GM18909 (cell line): ENCODE data around the gene PCIF1.
"Not testable (repeated sequence)": the region's sequence is repeated elsewhere in the genome, so short reads cannot be mapped to it uniquely, and the experiment has no call there.

ENCODE experiments used
- ATAC-seq: cut with Tn5 transposase; IDR thresholded peaks from one replicate; pipeline ENCODE4 v1.9.1; 2021; ENCODE audit warnings: mild to moderate bottlenecking; ENCODE audit not compliant: unreplicated experiment, poor library complexity

Gene PCIF1

GRCh38 chr20:45920462-45921336 is 13.8 kb upstream of the PCIF1 start:
- no peak for ATAC-seq

DNA sequence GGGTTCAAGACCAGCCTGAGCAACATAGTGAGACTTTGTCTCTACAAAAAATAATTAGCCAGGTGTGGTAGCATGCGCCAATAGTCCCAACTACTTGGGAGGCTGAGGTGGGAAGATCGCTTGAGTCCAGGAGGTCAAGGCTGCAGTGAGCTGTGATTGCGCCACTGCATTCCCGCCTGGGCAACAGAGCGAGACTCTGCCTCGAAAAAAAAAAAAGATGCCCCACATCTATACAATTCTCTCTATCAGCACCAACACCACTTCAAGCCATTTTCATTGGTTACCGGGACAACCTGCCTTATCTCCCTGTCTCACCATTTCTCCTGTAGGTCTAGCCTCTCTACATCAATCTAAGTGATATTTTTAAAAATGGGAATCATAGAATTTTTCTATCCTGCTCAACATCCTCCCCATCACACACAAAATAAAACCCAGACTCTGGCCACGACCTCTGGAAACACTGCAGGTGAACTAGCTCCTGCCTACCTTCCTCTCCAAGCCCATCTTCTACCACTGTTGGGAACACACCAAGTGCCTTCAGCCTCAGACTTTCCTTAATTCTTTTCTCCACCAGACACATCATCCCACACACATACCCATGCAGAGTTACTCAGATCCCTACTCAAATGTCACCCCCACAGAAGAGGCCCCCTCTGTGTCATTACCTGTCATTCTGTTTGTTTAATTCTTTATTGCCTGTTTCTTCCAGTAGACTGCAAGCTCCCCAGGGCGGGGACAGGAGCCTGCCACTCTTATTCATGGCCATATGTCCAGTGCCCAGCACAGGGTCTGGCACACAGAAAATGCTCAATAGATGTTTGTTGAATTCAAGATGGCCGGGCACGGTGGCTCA is 12.9 kb upstream of the PCIF1 start:
- no peak for ATAC-seq

GRCh38 chr20:45924391-45925261 is 9.9 kb upstream of the PCIF1 start:
- ATAC-seq: no peak

GRCh38 chr20:45925821-45926506 is 8.5 kb upstream of the PCIF1 start:
- no peak for ATAC-seq

DNA sequence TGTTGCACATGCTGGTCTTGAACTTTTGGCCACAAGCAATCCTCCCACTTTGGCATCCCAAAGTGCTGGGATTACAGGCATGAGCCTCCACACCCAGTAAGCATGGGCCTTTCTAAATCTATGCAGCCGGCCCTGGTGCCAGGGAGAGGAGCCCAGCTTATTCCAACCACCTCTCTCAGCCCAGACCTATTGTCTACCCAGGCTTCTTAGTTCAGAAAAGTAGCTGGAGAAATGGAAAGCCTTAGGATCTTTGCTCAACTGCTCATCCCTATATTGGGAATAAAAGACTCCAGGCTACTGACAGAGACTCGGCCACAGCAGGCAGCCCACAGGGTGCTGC is 7.8 kb upstream of the PCIF1 start:
- ATAC-seq: no peak

- ATAC-seq: no peak
Measured at GRCh38 chr20:45927071-45927878, 7.2 kb upstream of the PCIF1 start.

GRCh38 chr20:45931680-45932079 is 2.8 kb upstream of the PCIF1 start:
- not testable (repeated sequence) for ATAC-seq

DNA sequence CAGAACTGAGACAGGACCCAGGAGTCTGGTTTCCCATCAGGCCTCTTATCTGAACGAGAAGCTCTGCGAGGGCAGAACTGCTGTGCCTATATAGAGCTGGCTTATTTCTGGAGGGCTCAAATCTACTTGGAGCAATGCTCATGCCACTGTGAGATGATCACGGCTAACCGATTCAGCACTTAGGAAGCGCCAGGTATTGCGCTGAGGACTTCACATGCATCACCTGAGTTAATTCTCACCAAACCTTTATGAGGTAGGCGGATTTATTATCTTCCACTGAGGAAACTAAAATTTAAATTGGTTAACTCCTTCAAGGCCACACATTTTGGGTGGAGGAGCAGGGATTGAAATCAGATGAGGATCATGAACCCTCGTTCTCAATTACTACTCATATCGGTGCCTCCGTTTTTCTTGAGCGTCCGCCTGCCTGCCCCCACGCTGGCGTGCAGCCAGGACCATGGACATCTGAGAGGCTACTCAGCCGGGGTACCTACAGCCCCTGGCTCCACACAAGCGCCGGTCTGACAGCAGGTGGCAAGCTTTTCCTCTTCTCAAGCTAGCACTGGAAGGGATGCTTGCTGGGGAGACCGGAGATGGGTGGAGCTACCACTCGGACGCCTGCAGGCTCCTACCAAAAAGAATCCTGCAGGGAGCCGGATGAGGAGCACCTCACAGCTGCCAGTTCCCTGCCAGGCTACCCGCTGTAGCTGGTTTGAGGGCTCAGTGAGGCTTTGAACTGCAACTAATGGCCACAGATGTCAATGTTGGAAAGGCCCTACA is 1.0 kb upstream of the PCIF1 start:
- ATAC-seq: no peak

DNA sequence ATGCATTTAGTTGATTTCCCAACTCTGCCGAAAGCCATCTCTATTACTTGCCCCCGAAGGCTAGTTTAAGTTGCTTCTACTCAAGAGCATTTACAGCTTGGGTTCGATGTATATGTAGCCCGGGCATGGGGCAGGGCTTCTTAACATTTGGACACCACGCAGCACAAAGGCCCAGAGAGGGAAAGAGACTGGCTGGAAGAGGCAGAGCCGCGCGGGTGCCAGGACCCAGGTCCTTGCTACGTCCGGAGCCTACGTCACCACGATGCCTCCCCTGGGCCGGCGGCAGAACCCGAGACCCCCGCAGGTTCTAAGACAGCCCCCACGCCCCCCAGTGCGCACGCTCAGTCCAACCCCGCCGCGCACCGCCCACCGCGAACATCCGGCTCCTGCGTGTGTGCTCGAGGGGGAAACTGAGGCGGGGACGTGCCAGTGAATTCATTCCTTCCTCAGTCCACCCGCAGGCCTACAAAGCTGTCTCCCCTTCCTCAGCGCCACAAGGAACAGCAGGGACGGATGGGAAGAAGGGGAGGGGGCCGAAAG is 367 bp upstream of the PCIF1 start:
- peak; percentile 13 for ATAC-seq

GRCh38 chr20:45935416-45936046 is 1.0 kb downstream of the PCIF1 start:
- ATAC-seq: peak; percentile 24

GRCh38 chr20:45937765-45938164 is 3.3 kb downstream of the PCIF1 start:
- no peak for ATAC-seq

DNA sequence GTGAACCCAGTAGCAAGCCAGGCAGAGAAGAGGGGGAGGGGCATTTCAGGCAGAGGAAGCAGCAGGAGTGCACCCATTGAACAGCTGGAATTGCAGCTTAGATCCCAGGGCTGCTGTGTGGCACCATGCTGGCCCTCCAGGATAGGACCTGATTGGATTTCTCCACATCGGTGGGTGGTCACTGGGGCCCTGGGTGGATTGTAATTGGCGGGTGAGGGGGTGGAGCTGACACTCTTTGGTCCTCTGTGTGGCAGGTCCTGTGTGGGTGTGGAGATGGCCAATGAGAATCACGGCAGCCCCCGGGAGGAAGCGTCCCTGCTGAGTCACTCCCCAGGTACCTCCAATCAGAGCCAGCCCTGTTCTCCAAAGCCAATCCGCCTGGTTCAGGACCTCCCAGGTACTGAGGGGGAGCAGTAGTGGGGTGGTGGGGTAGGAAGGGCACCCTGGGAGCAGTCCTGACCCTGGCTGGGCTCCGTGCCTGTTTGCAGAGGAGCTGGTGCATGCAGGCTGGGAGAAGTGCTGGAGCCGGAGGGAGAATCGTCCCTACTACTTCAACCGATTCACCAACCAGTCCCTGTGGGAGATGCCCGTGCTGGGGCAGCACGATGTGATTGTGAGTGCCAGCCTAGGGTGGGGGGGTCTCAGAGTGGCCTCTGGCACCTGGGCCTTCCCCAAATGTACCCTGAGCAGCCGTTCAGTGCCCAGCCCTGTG is 4.4 kb downstream of the PCIF1 start:
- ATAC-seq: no peak

- ATAC-seq: no peak
Measured at GRCh38 chr20:45940053-45940452, 5.6 kb downstream of the PCIF1 start.

- no peak for ATAC-seq
Measured at GRCh38 chr20:45940469-45940868, 6.0 kb downstream of the PCIF1 start.

DNA sequence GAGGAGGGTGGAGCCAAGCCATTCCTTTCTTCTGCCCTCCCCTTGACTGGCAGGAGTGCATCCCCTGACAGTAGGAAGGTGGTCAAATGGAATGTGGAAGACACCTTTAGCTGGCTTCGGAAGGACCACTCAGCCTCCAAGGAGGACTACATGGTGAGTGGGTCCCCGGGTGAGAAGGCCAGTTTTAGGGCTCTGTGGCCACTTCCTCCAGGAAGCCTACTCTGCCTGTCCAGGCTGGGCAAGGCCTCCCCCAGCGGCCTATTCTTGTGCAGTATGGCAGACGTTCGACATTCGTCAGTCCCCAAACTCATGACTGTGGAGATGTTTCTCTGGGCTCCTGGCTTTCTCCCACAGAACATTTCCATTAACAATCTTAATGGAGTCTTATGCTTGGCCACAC is 9.1 kb downstream of the PCIF1 start:
- ATAC-seq: no peak

GRCh38 chr20:45944151-45944964 is 9.9 kb downstream of the PCIF1 start:
- ATAC-seq: no peak
